Upper lobe of right lung (tissue), 1 donor: ENCODE results near the gene CYTH4. TPM values are rescaled to one million over a fixed set of nuclear protein-coding genes. Genes with fewer than 3 reads are reported as not detected.

ENCODE experiments used
- ATAC-seq: fragments of 200-7000 bp; cut with Tn5 transposase; one replicate; pipeline ENCODE4 v1.9.1; 2020; ENCODE audit warnings: mild to moderate bottlenecking, moderate library complexity
- DNase-seq: peaks from one replicate; pipeline ENCODE4 v3.0.0-alpha.2; 2020
- H3K27ac ChIP-seq: fragments of 200-600 bp; one replicate; pipeline ENCODE4 v1.8.0; 2022
- H3K27me3 ChIP-seq: fragments of 200-600 bp; one replicate; pipeline ENCODE4 v1.8.0; 2022; ENCODE audit warnings: mild to moderate bottlenecking
- H3K36me3 ChIP-seq: fragments of 200-600 bp; one replicate; pipeline ENCODE4 v1.8.0; 2022
- H3K4me1 ChIP-seq: fragments of 200-600 bp; one replicate; pipeline ENCODE4 v1.8.0; 2022
- H3K4me3 ChIP-seq: fragments of 200-600 bp; one replicate; pipeline ENCODE4 v1.8.0; 2022; ENCODE audit warnings: mild to moderate bottlenecking
- H3K9me3 ChIP-seq: fragments of 200-600 bp; one replicate; pipeline ENCODE4 v1.8.0; 2022
- CTCF ChIP-seq: fragments of 200-600 bp; IDR thresholded peaks from one replicate; pipeline ENCODE4 v1.8.0; 2022; ENCODE audit warnings: antibody characterized with exemption
- intact Hi-C: fragments of 100-400 bp; cut with DNase I; formaldehyde crosslinking; loops from one replicate; pipeline ENCODE4 v1.11.0; 2022
- total RNA-seq: library from RNA; stranded (reverse); fragmentation: NEBNext Ultra II Directional; extraction: Animal tissue kit (Norgen Biotek cat#: 25700); gene quantifications from one replicate; pipeline ENCODE4 v1.2.1, GENCODE V29; 2021
- donor health status: DM: no; HTN: yes; CAD: no; lungs with severe emphysema.

CYTH4 gene
- total RNA-seq, 1 donor from 2014 or later, result 37.9 TPM

DNA sequence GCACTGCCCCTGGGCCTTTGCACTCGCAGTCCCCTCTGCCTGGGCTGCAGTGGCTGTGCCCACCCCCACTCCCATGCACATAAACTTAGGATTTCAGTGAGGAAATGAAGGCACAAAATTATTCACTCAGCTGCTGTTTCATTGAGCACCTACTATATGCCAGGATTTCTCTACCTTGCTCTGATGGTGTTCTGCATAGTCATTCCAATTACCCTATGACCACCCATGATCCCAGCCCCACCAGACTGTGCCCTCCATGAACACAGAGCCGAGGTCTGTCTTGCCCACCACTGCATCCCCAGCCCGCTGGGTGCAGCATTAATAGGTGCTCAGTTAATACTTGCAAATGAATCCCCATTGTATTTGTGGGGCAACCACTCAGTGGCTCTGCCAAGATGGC lies 10.9 kb downstream of the CYTH4 start:
- H3K4me1 ChIP-seq, result peaks cover 4% of the 10 kb centered on the region
- TF ChIP-seq CTCF, result no peak
- no peak for DNase-seq

DNA sequence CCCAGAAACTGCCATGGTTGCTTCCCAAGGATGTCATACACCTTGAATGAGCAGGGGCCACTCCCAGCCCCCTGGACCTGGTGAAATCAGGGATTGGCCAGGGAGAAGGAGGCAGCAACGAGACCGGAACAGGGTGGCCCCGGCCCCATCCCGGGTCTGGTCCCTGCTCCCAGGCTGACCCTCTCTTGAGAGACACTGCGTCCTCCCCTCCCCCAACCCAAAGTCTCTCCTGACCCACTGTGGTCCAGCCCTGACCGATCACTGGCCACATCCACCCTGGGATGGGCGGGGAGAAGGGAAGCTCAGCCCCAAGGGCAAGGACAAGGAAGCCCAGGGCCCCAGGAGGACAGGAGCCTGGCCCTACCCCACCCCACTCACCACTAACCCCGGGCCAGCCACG lies 12.4 kb downstream of the CYTH4 start:
- no peak overlapping the region for H3K4me3 ChIP-seq
- H3K27me3 ChIP-seq, result no peaks in the 10 kb centered on the region
- intact Hi-C loops, result no loop called here
- peaks cover 8% of the 10 kb centered on the region for H3K4me1 ChIP-seq
- no peaks in the 10 kb centered on the region for H3K9me3 ChIP-seq
- ATAC-seq (no peak), DNase-seq (no peak)
- H3K27ac ChIP-seq, result no peak overlapping the region
- no peak for TF ChIP-seq CTCF
- peaks cover 14% of the 10 kb centered on the region for H3K36me3 ChIP-seq

More for the DNA sequence above, 10.9 kb downstream of the CYTH4 start:
- Histone ChIP-seq H3K4me3 (no peak overlapping the region), H3K9me3 (no peaks in the 10 kb centered on the region), H3K27ac (no peak overlapping the region), H3K27me3 (no peaks in the 10 kb centered on the region), H3K36me3 (peaks cover 14% of the 10 kb centered on the region)
- ATAC-seq, result no peak
- intact Hi-C loops, result no loop called here

GRCh38 chr22:37295213-37295886 lies 13.0 kb downstream of the CYTH4 start:
- intact Hi-C loops, result no loop called here
- H3K4me1 ChIP-seq, result peaks cover 11% of the 10 kb centered on the region
- no peak for DNase-seq

DNA sequence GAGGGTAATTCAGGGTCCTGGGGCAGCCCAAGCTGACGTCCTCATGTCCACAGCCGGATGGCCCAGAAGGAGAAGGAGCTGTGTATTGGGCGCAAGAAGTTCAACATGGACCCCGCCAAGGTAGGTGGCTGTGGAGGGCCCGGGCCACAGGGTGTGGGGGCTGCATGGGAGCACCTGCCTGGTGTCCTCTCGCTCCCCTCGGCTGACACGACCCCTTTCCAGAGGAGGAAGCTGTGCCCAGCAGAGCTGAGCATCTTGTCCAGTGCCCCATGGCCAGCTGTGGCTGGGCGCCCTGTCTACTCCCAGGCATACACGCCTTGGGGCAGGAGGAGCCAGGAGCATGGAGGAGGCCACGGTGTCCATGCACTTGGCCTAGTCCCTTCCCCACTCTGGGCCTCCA lies 13.6 kb downstream of the CYTH4 start:
- intact Hi-C loops, result no loop called here
- Histone ChIP-seq H3K27me3 (no peaks in the 10 kb centered on the region), H3K4me1 (peaks cover 17% of the 10 kb centered on the region), H3K27ac (no peak overlapping the region), H3K9me3 (no peaks in the 10 kb centered on the region), H3K4me3 (no peak overlapping the region), H3K36me3 (peaks cover 14% of the 10 kb centered on the region)
- no peak for DNase-seq
- no peak for ATAC-seq
- TF ChIP-seq CTCF, result no peak

More at GRCh38 chr22:37295213-37295886, 13.0 kb downstream of the CYTH4 start:
- Histone ChIP-seq H3K4me3 (no peak overlapping the region), H3K9me3 (no peaks in the 10 kb centered on the region), H3K36me3 (peaks cover 14% of the 10 kb centered on the region), H3K27me3 (no peaks in the 10 kb centered on the region), H3K27ac (no peak overlapping the region)
- TF ChIP-seq CTCF, result no peak
- no peak for ATAC-seq

DNA sequence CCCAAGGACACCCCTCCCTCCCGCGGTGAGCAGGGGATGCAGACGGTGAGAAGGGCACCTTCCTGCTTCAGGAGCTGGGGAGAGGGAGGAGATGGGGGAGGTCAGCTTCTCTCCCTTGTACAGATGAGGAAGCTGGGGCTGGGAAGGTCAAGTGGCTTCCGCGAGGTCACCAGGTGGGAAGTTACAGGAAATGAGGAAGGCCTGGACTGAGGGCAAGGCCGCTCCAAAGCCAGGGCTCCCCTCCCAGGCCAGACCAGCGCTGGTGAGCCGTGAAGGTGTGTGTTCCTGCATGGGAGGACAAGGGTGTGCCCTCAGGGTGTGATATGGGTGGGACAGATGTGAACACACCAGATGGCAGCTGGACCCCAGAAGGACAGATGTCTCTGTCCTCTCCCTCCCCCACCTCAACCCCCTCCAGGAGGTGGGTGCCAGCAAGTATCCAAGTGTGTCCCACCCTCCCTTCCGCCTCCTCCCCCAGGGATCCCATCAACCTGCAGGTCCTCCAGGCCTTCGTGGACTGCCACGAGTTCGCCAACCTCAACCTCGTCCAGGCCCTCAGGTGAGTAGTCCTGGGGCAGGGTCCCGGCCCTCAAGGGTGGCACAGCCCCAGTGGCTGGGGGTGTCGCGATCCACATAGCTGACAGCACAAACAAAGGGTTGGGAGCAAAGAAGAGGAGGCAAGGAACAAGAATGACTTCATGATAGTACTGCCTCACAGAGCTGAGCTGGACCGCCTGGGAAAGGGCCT lies 16.6 kb downstream of the CYTH4 start:
- H3K4me1 ChIP-seq, result peaks cover 23% of the 10 kb centered on the region
- H3K4me3 ChIP-seq, result no peak overlapping the region
- no peak for DNase-seq
- intact Hi-C loops, result no loop called here
- H3K27ac ChIP-seq, result no peak overlapping the region
- no peak for TF ChIP-seq CTCF
- no peaks in the 10 kb centered on the region for H3K9me3 ChIP-seq
- ATAC-seq, result peak; percentile 45
- H3K36me3 ChIP-seq, result peaks cover 10% of the 10 kb centered on the region
- H3K27me3 ChIP-seq, result no peaks in the 10 kb centered on the region
